Inflammatory macrophage treated with lipopolysaccharide for 4 hours (primary cell): ENCODE data around the gene HAUS1.
"Not testable (repeated sequence)": the region's sequence is repeated elsewhere in the genome, so short reads cannot be mapped to it uniquely, and the experiment has no call there.

Source experiments
- DNase-seq: peaks from one replicate; pipeline ENCODE4 v3.0.0-alpha.2; 2020

Gene HAUS1

GRCh38 chr18:46104128-46104911, at the start of gene HAUS1:
HAUS1 (plus strand) TSS chr18:46104385; CDS start chr18:46104412, 27 bp downstream.
- DNase-seq: peak; percentile 79

- DNase-seq: peak; percentile 39
Measured at GRCh38 chr18:46054956-46055837, 49.0 kb upstream of the HAUS1 start.

- no peak for DNase-seq
Measured at GRCh38 chr18:46055838-46056230, 48.4 kb upstream of the HAUS1 start.

- DNase-seq: peak; percentile 57
Measured at GRCh38 chr18:46060359-46060841, 43.8 kb upstream of the HAUS1 start.

GRCh38 chr18:46061387-46061786, 42.8 kb upstream of the HAUS1 start:
- DNase-seq: no peak

- no peak for DNase-seq
Measured at GRCh38 chr18:46061796-46062195, 42.4 kb upstream of the HAUS1 start.

GRCh38 chr18:46062781-46063180, 41.4 kb upstream of the HAUS1 start:
- DNase-seq: no peak

GRCh38 chr18:46067438-46068007, 36.7 kb upstream of the HAUS1 start:
- DNase-seq: no peak

- peak; percentile 13 for DNase-seq
Measured at GRCh38 chr18:46068763-46069162, 35.4 kb upstream of the HAUS1 start.

- no peak for DNase-seq
Measured at GRCh38 chr18:46069524-46069923, 34.7 kb upstream of the HAUS1 start.

GRCh38 chr18:46070232-46070631, 34.0 kb upstream of the HAUS1 start:
- DNase-seq: no peak

- DNase-seq: peak; percentile 73
Measured at GRCh38 chr18:46070815-46071652, 33.2 kb upstream of the HAUS1 start.

GRCh38 chr18:46071653-46072375, 32.4 kb upstream of the HAUS1 start, which contains the start of gene PSTPIP2:
PSTPIP2 (minus strand) TSS chr18:46072260; CDS start chr18:46072188, 72 bp downstream.
- peak; percentile 76 for DNase-seq

- DNase-seq: no peak
Measured at GRCh38 chr18:46072376-46072867, 31.8 kb upstream of the HAUS1 start.

GRCh38 chr18:46072959-46073358, 31.2 kb upstream of the HAUS1 start:
- no peak for DNase-seq

GRCh38 chr18:46073474-46074331, 30.5 kb upstream of the HAUS1 start:
- peak; percentile 73 for DNase-seq

- DNase-seq: no peak
Measured at GRCh38 chr18:46079336-46079735, 24.8 kb upstream of the HAUS1 start.

- no peak for DNase-seq
Measured at GRCh38 chr18:46080156-46080555, 24.0 kb upstream of the HAUS1 start.

- DNase-seq: no peak
Measured at GRCh38 chr18:46084431-46084830, 19.8 kb upstream of the HAUS1 start.

GRCh38 chr18:46088501-46088900, 15.7 kb upstream of the HAUS1 start:
- not testable (repeated sequence) for DNase-seq
